GM18507 (cell line): ENCODE measurements around the gene AHNAK2.
A peak's percentile ranks its signal among the peaks of the same experiment; 100 is the strongest.

Experiments used
- DNase-seq: peaks from one replicate; pipeline ENCODE4 v3.0.0; 2011; ENCODE audit warnings: low read depth; ENCODE audit not compliant: insufficient read length; ENCODE audit errors: extremely low spot score
- FAIRE-seq: peaks from 2 replicates; lab custom pipeline; 2011; peaks lifted over from hg19 to GRCh38; lab: Jason Lieb, UNC

AHNAK2 gene

DNA sequence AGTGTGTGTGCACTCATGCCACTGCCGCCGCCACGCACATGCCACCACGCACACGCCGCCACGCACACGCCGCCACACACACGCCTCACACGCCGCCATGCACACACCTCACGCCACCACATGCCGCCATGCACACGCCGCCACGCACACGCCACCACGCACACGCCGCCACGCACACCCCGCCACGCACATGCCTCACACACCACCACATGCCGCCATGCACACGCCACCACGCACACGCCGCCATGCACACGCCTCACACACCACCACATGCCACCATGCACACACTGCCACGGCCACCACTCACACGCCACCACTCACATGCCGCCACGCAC lies 13.7 kb upstream of the AHNAK2 start:
- FAIRE-seq: no peak
- DNase-seq: no peak

- DNase-seq (no peak), FAIRE-seq (no peak)
Observed at GRCh38 chr14:104989951-104990303, 11.8 kb upstream of the AHNAK2 start.

GRCh38 chr14:104989236-104989950 lies 11.2 kb upstream of the AHNAK2 start:
- FAIRE-seq (no peak), DNase-seq (no peak)

DNA sequence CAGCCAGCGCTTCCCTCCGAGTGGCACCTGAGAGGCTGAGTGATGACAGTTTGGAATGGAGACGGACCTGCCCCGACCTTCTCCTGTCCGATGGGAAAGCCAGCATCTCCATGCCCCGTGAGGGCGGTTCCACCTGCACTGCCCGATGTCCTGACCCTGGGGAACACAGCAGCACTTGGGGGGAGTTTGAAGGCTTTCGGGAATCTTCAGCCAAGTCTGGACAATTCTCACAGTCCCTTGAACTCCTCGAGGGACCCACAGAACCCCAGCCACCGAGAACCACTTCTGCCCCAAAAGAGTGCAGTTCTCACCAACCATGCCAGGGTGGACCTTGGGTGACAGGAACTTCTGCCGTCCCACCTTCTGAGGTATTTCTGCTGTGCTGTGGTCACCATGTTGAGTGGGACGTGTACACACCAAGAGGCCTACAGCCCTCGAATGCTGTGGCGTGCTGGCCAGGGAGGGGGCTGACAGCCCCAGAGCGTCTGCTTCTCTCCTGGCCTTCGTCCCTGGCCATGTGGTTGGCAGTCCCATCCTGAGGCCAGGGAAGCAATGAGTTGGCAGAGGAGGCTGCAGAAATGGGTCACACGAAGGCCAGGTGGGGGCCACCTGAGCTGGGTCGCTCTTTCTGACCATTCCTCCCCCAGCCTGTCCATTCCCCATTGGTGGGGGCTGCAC lies 8.5 kb upstream of the AHNAK2 start:
- FAIRE-seq: no peak

GRCh38 chr14:104985675-104986486 lies 7.7 kb upstream of the AHNAK2 start, which contains the start of gene CLBA1:
CLBA1 (plus strand) TSS chr14:104985788; CDS start chr14:104986432, 644 bp downstream.
- FAIRE-seq: peak; percentile 92
- peak; percentile 99 for DNase-seq

More for the DNA sequence above, 8.5 kb upstream of the AHNAK2 start:
- DNase-seq: no peak

DNA sequence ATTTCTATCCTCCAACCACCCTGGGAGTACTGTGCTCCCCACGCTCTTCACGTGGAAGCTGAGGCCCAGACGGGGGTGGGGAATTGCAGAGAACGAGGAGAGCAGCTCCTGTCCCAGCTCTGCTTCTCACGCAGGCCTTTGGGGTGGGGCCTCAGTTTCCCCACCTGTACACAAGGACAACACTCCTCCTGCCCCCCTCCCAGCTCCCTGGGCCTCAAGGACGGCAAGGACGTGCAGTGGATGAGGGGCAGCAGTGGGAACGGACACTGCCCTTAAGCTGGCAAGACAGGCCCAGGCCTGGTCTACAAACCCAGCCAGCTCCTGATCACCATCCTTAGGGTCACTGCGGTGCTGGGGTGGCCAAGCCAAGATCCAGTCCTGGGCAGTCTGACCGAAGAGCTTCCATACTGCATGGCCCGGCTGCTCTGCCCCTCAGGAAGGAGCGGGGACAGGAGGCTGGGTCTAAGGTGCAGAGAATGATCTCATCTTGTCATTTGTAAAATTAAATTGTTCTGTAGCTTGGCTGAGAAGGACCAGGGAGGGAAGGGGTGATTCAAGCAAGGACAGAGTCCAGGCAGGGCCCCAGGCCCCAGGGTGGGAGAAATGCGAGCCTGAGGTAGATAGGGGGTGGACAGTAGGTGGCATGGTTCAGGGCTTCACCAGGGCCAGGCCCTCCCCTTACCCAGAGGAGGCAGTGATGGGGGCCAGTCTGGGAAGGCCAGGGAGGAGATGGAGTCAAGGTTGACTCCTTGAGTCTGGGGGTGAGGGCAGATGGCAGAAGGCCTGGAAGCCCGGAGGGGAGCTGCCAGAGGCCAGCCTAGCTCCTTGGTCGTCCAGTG lies 6.1 kb upstream of the AHNAK2 start:
- DNase-seq (no peak), FAIRE-seq (no peak)

- FAIRE-seq: no peak
- DNase-seq: no peak
Observed at GRCh38 chr14:104983231-104983721, 5.1 kb upstream of the AHNAK2 start.

DNA sequence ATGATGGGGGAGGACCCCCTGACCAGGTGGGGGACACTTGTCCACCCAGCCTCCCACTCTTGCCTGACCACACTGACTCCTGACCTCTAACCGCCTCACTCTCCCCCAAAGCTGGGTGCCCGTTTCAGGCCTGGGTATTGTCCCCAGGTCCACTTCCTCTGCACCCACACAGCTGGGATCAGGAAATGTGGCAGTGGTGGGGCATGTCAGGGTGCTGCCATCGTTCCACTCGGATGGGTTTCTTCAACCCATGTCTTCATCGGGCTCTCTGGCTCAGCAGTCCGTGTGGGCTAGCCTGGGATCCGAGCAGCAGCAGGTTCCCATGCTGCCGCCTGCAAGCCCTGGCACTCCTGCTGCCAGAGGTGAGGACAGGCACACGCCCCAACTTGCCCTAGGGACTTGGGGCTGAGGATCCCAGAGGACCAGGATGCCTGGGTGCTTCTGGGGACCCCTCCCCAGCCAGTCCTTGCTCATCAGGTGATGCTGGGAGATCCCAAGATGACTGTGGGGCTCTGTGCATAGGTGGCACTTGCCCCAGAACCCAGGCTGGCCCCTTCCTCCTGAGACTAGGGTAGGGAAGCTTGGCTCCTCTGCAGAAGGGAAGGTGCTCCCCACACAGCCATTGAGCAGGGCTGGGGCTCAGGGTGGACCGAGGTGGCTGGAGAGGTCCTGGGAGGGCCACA lies 4.5 kb upstream of the AHNAK2 start:
- no peak for FAIRE-seq
- no peak for DNase-seq

DNA sequence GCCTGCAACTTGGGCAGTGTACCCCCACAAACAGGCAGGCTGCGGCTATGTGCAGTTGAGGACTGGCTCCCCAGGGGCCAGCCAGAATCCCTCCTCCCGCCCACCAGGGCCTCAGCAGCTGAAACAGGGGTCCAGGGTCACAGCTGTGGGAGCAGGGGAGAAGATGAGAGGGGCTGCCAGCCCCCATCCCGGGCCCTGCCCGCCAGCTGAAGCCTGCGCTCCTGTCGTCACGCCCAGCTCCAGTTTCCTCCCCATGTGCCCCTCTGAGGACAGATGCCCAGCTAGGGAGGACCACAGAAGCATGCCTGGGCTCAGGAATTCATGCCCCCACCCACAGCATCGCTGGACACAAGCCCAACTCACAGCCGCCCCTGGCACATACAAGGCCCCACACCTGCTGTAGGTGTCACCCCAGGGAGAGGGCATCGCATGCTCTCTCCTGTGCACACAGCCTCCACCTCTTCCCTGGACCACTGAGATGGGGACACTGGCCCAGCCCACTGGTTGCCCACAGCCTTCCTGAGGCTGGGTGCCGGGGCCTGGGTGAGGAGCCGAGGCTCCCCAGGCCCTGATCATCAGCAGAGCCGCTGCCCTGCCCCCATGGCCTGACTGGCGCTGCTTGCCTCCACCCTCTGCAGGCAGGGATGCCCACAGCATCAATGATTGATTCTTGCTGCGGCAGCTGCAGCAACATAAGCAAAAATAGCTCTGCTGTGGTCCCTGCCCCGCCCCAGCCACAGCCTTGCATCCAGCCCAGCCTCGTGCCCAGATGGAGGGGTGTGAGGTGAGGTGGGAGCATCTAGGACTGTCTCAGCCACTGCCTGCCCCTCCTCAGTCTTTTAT lies 3.7 kb upstream of the AHNAK2 start:
- no peak for FAIRE-seq
- no peak for DNase-seq

DNA sequence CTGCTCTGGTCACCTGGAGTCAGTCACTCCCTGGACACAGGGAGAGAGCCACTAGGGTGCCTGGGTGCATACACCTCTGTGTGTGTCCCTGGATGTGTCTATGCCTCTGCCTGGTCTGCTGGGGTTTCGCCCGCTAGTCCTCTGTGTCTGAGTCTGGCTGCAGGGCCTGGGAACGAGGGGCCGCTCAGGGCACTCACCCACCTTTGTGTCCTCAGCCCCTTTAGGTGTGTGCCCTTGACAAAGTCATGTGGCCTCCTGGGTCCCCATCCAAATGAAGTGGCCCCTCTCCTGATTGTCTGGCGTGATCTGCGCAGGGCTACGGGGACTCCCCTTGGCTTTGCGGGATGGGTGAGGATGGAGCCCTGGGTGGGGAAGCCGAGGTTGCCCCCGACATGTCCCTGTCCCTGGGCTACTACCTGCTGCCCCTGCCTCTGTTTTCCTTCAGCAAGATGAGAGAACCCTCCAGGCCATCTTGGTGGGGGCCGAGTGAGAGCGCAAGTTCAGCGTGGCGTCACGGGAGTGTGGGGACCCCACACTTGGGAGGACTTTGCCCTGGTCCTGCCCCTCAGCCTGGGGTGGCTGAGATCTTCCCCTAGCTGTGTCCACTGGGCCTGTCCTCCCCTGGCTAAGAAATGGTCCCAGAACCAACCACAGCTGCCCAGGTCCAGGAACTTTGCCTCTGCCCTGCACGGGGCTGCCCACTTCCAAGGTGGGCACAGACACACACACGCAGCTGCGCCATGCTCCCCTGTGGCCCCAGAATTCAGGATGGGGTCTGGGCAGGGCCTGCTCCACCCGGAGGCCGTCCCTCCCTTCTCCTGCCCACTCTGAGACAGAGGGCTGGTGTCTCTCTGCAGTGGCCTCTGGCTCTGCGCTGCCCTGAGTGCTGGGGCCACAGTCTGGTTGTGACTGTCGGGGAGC lies 2.7 kb upstream of the AHNAK2 start:
- no peak for FAIRE-seq
- DNase-seq: no peak

DNA sequence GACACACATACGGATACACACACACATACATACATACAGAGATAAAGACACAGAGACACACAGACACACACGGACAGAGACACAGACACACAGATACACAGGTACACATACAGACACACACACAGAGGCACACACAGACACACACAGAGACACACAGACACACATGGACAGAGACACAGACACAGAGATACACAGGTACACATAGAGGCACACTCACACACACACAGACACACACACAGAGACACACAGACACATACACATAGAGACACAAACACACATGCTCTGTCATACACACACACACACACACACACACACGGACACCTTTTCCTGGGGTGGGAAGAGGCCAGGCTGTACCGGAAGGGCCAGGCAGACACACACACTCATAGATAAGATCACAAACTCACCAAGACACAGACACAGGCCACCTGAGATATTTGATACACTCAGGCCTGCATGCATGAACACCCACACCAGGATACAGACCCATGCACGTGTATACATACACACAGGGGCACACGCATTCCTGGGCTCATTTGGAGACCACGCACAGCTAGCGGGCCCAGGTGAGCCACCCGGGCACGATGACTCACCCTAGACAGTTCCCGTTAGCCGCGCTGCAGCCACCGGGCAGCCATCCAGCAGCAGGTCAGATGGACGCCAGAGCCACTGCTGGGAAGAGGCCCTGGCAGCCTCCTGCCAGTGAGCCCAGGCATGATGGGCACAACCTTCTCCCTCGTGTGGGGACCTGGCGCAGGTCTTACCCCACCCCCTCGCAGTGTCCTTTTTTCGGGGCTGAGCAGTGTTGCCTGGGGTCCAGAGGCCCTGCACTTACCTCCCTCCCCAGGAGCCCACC lies 1.8 kb upstream of the AHNAK2 start:
- no peak for DNase-seq

GRCh38 chr14:104978746-104979691 lies 845 bp upstream of the AHNAK2 start:
- no peak for FAIRE-seq
- DNase-seq: no peak

More for the DNA sequence above, 1.8 kb upstream of the AHNAK2 start:
- no peak for FAIRE-seq

DNA sequence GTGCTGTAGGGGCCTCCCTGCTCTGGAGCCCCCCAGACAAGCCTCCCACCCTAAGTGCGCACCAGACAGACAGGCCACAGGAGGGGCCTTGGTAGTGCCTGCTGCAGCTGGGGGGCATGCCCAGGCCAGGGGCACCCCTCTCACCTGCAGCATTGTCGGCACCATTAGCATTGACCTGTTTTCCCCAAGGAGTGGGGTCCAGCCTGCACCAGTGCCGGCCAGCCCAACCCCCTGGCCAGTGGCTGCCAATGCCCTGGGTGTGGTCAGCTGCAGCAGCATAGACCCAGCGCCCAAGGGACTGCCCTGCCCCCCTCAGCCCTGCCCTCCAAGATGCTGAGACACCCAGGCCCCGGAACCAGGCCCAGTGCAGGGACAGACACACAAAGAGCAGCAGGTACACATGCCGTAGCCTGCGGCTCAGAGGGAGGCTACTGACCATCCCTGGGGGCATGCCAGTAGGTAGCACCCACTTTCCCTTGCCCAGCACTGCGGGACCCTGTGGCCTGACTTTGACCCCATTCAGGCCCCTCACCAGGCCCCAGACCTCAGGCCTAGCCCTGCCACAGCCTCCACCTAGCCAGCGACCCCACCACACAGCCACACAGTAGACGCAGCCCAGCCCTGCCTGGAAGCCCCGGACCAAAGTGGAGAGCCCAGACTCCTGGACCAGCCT lies 1.0 kb downstream of the AHNAK2 start:
- no peak for FAIRE-seq
- no peak for DNase-seq

GRCh38 chr14:104976198-104977007 lies 1.8 kb downstream of the AHNAK2 start:
- FAIRE-seq (peak; percentile 82), DNase-seq (peak; percentile 62)
